Measurements from ENCODE around the gene LHX5. TPM values are rescaled to one million over a fixed set of nuclear protein-coding genes. Genes with fewer than 3 reads are reported as not detected.

Gene LHX5
- polyA plus RNA-seq, 1 donor = not detected

- no peak for DNase-seq (ENCODE audit: low read depth)
Measured at GRCh38 chr12:113414519-113415038, 57.1 kb downstream of the LHX5 start.

- no peak for DNase-seq (ENCODE audit: low read depth)
Measured at GRCh38 chr12:113413488-113413939, 58.2 kb downstream of the LHX5 start.

Other genes starting within 250 kb of the LHX5 start
- gene SLC8B1, start 136.8 kb downstream of the LHX5 start, polyA plus RNA-seq (ENCODE audit: insufficient read length) = 16.2 TPM
- gene PLBD2, start 113.3 kb downstream of the LHX5 start, polyA plus RNA-seq (ENCODE audit: insufficient read length) = 12.6 TPM
- 0.20 TPM for gene SDS, start 68.0 kb downstream of the LHX5 start, polyA plus RNA-seq (ENCODE audit: insufficient read length)
- 1.3 TPM for gene SDSL, start 49.5 kb downstream of the LHX5 start, polyA plus RNA-seq (ENCODE audit: insufficient read length)

Data from forelimb muscle (tissue), 1 donor.